HepG2 (cell line): ENCODE data around the gene SP3. TPM values are rescaled to one million over a fixed set of nuclear protein-coding genes. Genes with fewer than 3 reads are reported as not detected.

Source experiments
- ATF5 ChIP-seq: sonication (generic); formaldehyde crosslinking; IDR thresholded peaks from 2 replicates; pipeline ENCODE4 v1.4.0; 2020; ENCODE audit warnings: mild to moderate bottlenecking, low read depth, missing genetic modification reagents
- CC2D1A ChIP-seq: sonication (generic); formaldehyde crosslinking; IDR thresholded peaks from 2 replicates; pipeline ENCODE4 v1.8.1; 2023; ENCODE audit warnings: mild to moderate bottlenecking, missing genetic modification reagents
- DNMT3B ChIP-seq: conservative IDR thresholded peaks from 2 replicates; pipeline ENCODE4 v1.6.1; 2016; ENCODE audit warnings: missing biosample characterization, control low read depth
- KDM5B ChIP-seq: sonication (generic); formaldehyde crosslinking; IDR thresholded peaks from 2 replicates; pipeline ENCODE4 v1.4.0; 2020; ENCODE audit warnings: missing genetic modification reagents, mild to moderate bottlenecking, borderline replicate concordance
- KLF16 ChIP-seq, 2 experiments: sonication (generic) in 1 of 2; formaldehyde crosslinking in 1 of 2; IDR thresholded peaks; 2 replicates each; pipeline versions ENCODE4 v1.6.1 to v1.8.0; 2016 to 2023; ENCODE audit warnings: missing genetic modification reagents in 2 of 2, missing compliant biosample characterization in 1 of 2
- PCBP2 ChIP-seq: fragments of 200-400 bp; formaldehyde crosslinking; optimal IDR thresholded peaks from 2 replicates; pipeline ENCODE3; 2018; ENCODE audit warnings: low read length, low read depth; ENCODE audit not compliant: poor library complexity, severe bottlenecking
- SP140L ChIP-seq: sonication (generic); formaldehyde crosslinking; IDR thresholded peaks from 2 replicates; pipeline ENCODE4 v1.4.0; 2020; ENCODE audit warnings: missing genetic modification reagents, borderline replicate concordance
- U2AF1 ChIP-seq: fragments of 200-400 bp; formaldehyde crosslinking; optimal IDR thresholded peaks from 2 replicates; pipeline ENCODE3; 2017; ENCODE audit warnings: mild to moderate bottlenecking, low read depth, low read length
- ZBTB49 ChIP-seq: sonication (generic); formaldehyde crosslinking; IDR thresholded peaks from 2 replicates; pipeline ENCODE4 v1.4.0; 2020; ENCODE audit warnings: missing genetic modification reagents, borderline replicate concordance
- ZEB1 ChIP-seq: IDR thresholded peaks from 2 replicates; pipeline ENCODE4 v1.6.1; 2012; ENCODE audit warnings: mild to moderate bottlenecking, low read depth, inconsistent platforms; ENCODE audit not compliant: insufficient replicate concordance
- ZNF180 ChIP-seq: sonication (generic); formaldehyde crosslinking; IDR thresholded peaks from 2 replicates; pipeline ENCODE4 v1.4.0; 2020; ENCODE audit warnings: low read depth, missing genetic modification reagents, borderline replicate concordance
- ZNF639 ChIP-seq: conservative IDR thresholded peaks from 2 replicates; pipeline ENCODE4 v1.6.1; 2018; ENCODE audit warnings: missing genetic modification reagents
- ZNF800 ChIP-seq: sonication (generic); formaldehyde crosslinking; IDR thresholded peaks from 2 replicates; pipeline ENCODE4 v1.4.0; 2020; ENCODE audit warnings: missing genetic modification reagents
- ZUFSP ChIP-seq: sonication (generic); formaldehyde crosslinking; IDR thresholded peaks from 2 replicates; pipeline ENCODE4 v1.9.0; 2021; ENCODE audit warnings: missing genetic modification reagents, mild to moderate bottlenecking, borderline replicate concordance
- polyA plus RNA-seq, 8 experiments: library from polyadenylated mRNA; depleted of rRNA in 3 of 8; stranded (reverse) in 7 of 8; unstranded in 1 of 8; fragments of >200 nt; fragmentation: Illumina TruSeq in 4 of 8; extraction: Trizol in 4 of 8; gene quantifications; 2 replicates each; pipeline versions ENCODE4 v1.2.1 to v1.2.3, GENCODE V29; 2011 to 2016; ENCODE audit warnings: low read depth in 4 of 8, missing spikeins in 1 of 8, mixed read lengths in 1 of 8; ENCODE audit not compliant: insufficient read depth in 1 of 8
- total RNA-seq, 5 experiments: library from RNA; depleted of rRNA; stranded (reverse); fragments of >200 nt; fragmentation: Illumina TruSeq; extraction: Trizol; gene quantifications; 2 replicates each; pipeline ENCODE4 v1.2.3, GENCODE V29; 2016; ENCODE audit warnings: low read depth in 1 of 5

Gene SP3
- total and polyA plus RNA-seq, 2 of the 13 experiments (the other 11 are each of a cell fraction or from before 2014, with no cell fraction given), result 57.3 to 132 TPM

GRCh38 chr2:173965372-173966025 lies at the start of gene SP3 (continued):
- TF ChIP-seq ZBTB49 (CRISPR knock-in tag) (no peak; the same call in 1 of the 2 replicates), U2AF1 (peak; percentile 98), ZEB1 (peak; percentile 37), CC2D1A (CRISPR knock-in tag) (no peak), SP140L (CRISPR knock-in tag) (no peak; the same call in 1 of the 2 replicates), KLF16 (CRISPR knock-in tag; IDR thresholded peaks at IDR 0.05) (peak in 1 of 2 experiments; percentile 74; a peak in 1 of 4 replicates), ZUFSP (no peak), ATF5 (peak; percentile 85), ZNF800 (CRISPR knock-in tag) (peak; percentile 71), ZNF639 (CRISPR knock-in tag) (peak; percentile 82), DNMT3B (peak; percentile 91), PCBP2 (no peak), ZNF180 (CRISPR knock-in tag) (peak; percentile 29; the same call in 1 of the 2 replicates), KDM5B (CRISPR knock-in tag) (peak; percentile 86; the same call in 1 of the 2 replicates)
